NCI-H345 treated with DMSO at 0.1 percent for 48 hours (cell line): ENCODE measurements around the gene NID2.

Experiments used
- DNase-seq: peaks from one replicate; lab custom pipeline; 2025; ENCODE audit not compliant: unreplicated experiment; lab: John Stamatoyannopoulos, UW

NID2 gene

GRCh38 chr14:51963286-51963685, 105.6 kb downstream of the NID2 start:
- no peak for DNase-seq

- no peak for DNase-seq
Measured at GRCh38 chr14:51962711-51963110, 106.1 kb downstream of the NID2 start.

GRCh38 chr14:51960866-51961265, 108.0 kb downstream of the NID2 start:
- DNase-seq, result no peak

DNA sequence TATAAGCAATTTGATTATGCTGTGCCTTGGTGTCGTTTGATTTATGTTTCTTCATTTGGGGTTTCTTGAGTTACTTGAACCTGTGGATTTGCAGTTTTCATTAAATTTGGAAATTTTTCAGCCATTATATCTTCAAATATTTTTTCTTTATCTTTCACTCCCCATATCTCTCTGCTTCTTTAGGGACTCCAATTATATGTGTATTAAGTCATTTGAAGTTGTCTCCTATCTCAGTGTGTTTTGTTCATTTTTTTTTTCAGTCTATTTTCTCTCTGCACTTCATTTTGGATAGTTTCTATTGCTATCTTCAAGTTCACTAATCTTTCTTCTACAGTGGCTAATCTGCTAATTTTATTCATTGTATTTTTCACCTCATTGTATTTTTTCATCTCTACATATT, 108.9 kb downstream of the NID2 start:
- no peak for DNase-seq

DNA sequence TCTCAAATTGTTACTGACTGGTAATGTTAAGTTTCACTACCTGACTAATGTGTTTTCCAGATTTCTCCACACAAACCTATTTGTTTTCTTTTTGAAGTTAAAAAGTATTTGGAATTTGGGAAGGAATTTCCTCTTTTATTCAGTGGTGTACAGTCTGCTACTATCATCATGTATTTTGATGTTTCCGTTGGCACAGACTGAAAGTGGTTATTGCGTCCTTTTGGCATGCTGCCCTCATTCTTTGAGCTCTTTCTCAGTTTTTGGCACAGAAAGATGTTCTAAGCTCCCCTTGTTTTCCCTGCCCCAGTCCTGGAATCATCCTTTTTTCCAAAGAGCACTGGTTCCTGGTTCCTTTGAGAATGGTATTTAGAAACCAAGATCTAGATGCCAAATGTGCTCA, 110.9 kb downstream of the NID2 start:
- DNase-seq, result no peak
